ENCODE measurements around the gene TUBB2B.
"Not testable (repeated sequence)": the region's sequence is repeated elsewhere in the genome, so short reads cannot be mapped to it uniquely, and the experiment has no call there.

Gene TUBB2B

GRCh38 chr6:3210024-3210610 is 17.3 kb downstream of the TUBB2B start:
- DNase-seq (ENCODE audit: low read depth, low spot score): no peak

GRCh38 chr6:3209114-3210023 is 18.1 kb downstream of the TUBB2B start:
- DNase-seq (ENCODE audit: low read depth, low spot score): no peak

- DNase-seq (ENCODE audit: low read depth, low spot score): no peak
These were observed 18.7 kb downstream of the TUBB2B start for GRCh38 chr6:3208775-3209113.

GRCh38 chr6:3208098-3208774 is 19.2 kb downstream of the TUBB2B start:
- no peak for DNase-seq (ENCODE audit: low read depth, low spot score)

- no peak for DNase-seq (ENCODE audit: low read depth, low spot score)
These were observed 21.0 kb downstream of the TUBB2B start for GRCh38 chr6:3206339-3207015.

GRCh38 chr6:3205913-3206312 is 21.5 kb downstream of the TUBB2B start:
- DNase-seq (ENCODE audit: low read depth, low spot score): no peak

- DNase-seq (ENCODE audit: low read depth, low spot score): no peak
These were observed 22.5 kb downstream of the TUBB2B start for GRCh38 chr6:3204921-3205320.

GRCh38 chr6:3202999-3203696 is 24.3 kb downstream of the TUBB2B start:
- DNase-seq (ENCODE audit: low read depth, low spot score): no peak

GRCh38 chr6:3201388-3201787 is 26.1 kb downstream of the TUBB2B start:
- DNase-seq (ENCODE audit: low read depth, low spot score): no peak

GRCh38 chr6:3200682-3201081 is 26.8 kb downstream of the TUBB2B start:
- DNase-seq (ENCODE audit: low read depth, low spot score): no peak

- no peak for DNase-seq (ENCODE audit: low read depth, low spot score)
These were observed 28.1 kb downstream of the TUBB2B start for GRCh38 chr6:3199382-3199781.

- not testable (repeated sequence) for DNase-seq (ENCODE audit: low read depth, low spot score)
These were observed 29.7 kb downstream of the TUBB2B start for GRCh38 chr6:3197734-3198133.

GRCh38 chr6:3196770-3197169 is 30.7 kb downstream of the TUBB2B start:
- no peak for DNase-seq (ENCODE audit: low read depth, low spot score)

GRCh38 chr6:3195695-3196497 is 31.6 kb downstream of the TUBB2B start:
- DNase-seq (ENCODE audit: low read depth, low spot score): no peak

GRCh38 chr6:3195420-3195694 is 32.1 kb downstream of the TUBB2B start:
- DNase-seq (ENCODE audit: low read depth, low spot score): no peak

GRCh38 chr6:3194535-3195419 is 32.7 kb downstream of the TUBB2B start:
- DNase-seq (ENCODE audit: low read depth, low spot score): no peak

- DNase-seq (ENCODE audit: low read depth, low spot score): no peak
These were observed 34.2 kb downstream of the TUBB2B start for GRCh38 chr6:3193102-3193849.

- DNase-seq (ENCODE audit: low read depth, low spot score): no peak
These were observed 36.7 kb downstream of the TUBB2B start for GRCh38 chr6:3190779-3191178.

GRCh38 chr6:3190056-3190455 is 37.4 kb downstream of the TUBB2B start:
- no peak for DNase-seq (ENCODE audit: low read depth, low spot score)
